Mesothelial cell of epicardium (in vitro differentiated cells): ENCODE data around the gene LDLRAD4. TPM values are rescaled to one million over a fixed set of nuclear protein-coding genes. Genes with fewer than 3 reads are reported as not detected.

Experiments used
- DNase-seq, 2 experiments: peaks; one replicate each; pipeline ENCODE4 v3.0.0; 2021; ENCODE audit warnings: low spot score in 2 of 2; ENCODE audit not compliant: unreplicated experiment in 2 of 2
- H3K27ac Mint-ChIP-seq: 2 replicates; pipeline ENCODE4 v1.8.0; 2021; ENCODE audit warnings: mixed read lengths
- H3K27me3 Mint-ChIP-seq: 2 replicates; pipeline ENCODE4 v1.8.0; 2021; ENCODE audit warnings: low read depth, mixed read lengths
- H3K36me3 Mint-ChIP-seq: 2 replicates; pipeline ENCODE4 v1.8.0; 2021; ENCODE audit warnings: mixed read lengths
- H3K4me1 Mint-ChIP-seq: 2 replicates; pipeline ENCODE4 v1.8.0; 2021; ENCODE audit warnings: mixed read lengths
- H3K4me3 Mint-ChIP-seq: 2 replicates; pipeline ENCODE4 v1.8.0; 2021; ENCODE audit warnings: mild to moderate bottlenecking, moderate library complexity, mixed read lengths
- H3K9me3 Mint-ChIP-seq: 2 replicates; pipeline ENCODE4 v1.8.0; 2021; ENCODE audit warnings: mixed read lengths
- CTCF ChIP-seq: fragments of 200-600 bp; sonication (generic); IDR thresholded peaks from one replicate; pipeline ENCODE4 v1.5.0; 2021; ENCODE audit warnings: antibody characterized with exemption; ENCODE audit not compliant: unreplicated experiment
- total RNA-seq: library from RNA; stranded (reverse); gene quantifications from 3 replicates; pipeline ENCODE4 v1.2.1, GENCODE V29; 2021

LDLRAD4 gene
- total RNA-seq, 1 donor from 2014 or later = 29.7 TPM

GRCh38 chr18:13576598-13576997 lies 358.0 kb downstream of the LDLRAD4 start:
- Mint-ChIP-seq H3K4me3 (no peak overlapping the region), H3K36me3 (no peaks in the 10 kb centered on the region), H3K4me1 (peaks cover 3% of the 10 kb centered on the region), H3K27me3 (peaks cover 5% of the 10 kb centered on the region), H3K27ac (no peak overlapping the region), H3K9me3 (peaks cover 9% of the 10 kb centered on the region)
- no peak for TF ChIP-seq CTCF
- no peak for DNase-seq

DNA sequence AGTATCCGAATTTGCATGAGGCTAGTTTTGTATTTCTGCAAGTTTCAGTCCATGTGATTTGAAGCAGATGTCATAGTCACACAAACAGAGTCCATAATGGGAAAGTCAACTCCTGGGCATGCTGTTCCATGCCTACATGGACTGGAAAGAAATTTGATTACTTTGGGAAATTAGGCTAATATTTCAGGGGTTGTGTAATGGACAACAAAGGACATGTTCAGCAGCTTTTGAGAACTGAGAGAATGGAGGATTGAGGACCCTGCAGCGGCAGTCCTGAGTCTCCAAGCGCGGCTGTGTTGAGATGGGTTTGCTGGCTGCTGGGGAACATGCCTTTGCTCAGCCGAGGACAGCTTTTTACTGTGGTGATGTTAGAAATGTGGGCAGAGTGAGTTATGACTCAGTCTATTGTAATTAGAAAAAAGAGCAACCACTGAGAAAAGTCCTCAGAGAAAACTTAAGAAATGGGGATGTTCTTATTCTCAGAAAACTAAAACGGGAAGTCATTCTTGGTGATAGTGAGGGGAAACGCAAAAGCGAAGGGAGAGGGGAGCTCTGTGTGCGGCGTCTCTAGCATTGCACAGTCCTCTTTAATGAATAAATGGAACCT lies 358.6 kb downstream of the LDLRAD4 start:
- no peak overlapping the region for H3K27ac Mint-ChIP-seq
- peaks cover 3% of the 10 kb centered on the region for H3K4me1 Mint-ChIP-seq
- no peak for DNase-seq
- peaks cover 9% of the 10 kb centered on the region for H3K9me3 Mint-ChIP-seq
- peaks cover 5% of the 10 kb centered on the region for H3K27me3 Mint-ChIP-seq
- no peak for TF ChIP-seq CTCF
- no peaks in the 10 kb centered on the region for H3K36me3 Mint-ChIP-seq
- H3K4me3 Mint-ChIP-seq = no peak overlapping the region

DNA sequence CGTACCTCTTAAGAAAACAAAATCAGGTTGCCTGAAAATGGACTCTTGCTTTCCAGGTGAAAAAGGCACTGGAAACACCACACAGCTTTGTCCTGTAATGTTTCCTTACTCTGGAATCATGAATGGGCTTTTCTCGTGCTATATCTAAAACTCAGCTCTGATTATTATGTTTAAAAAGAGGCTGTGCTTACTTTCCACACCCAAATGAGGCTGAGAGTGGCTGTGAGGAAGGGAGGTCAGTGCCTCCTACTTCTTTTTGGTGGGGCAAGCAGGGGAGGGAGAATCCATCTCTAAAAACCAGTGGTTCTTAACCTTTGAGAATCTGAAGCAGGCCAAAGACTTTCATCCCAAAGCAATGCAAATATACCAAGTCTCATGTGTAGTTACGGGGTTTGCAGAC lies 359.2 kb downstream of the LDLRAD4 start:
- H3K27ac Mint-ChIP-seq = no peak overlapping the region
- TF ChIP-seq CTCF = no peak
- no peaks in the 10 kb centered on the region for H3K36me3 Mint-ChIP-seq
- H3K27me3 Mint-ChIP-seq = peaks cover 5% of the 10 kb centered on the region
- no peak for DNase-seq
- H3K9me3 Mint-ChIP-seq = peaks cover 9% of the 10 kb centered on the region
- H3K4me1 Mint-ChIP-seq = peaks cover 3% of the 10 kb centered on the region
- no peak overlapping the region for H3K4me3 Mint-ChIP-seq

DNA sequence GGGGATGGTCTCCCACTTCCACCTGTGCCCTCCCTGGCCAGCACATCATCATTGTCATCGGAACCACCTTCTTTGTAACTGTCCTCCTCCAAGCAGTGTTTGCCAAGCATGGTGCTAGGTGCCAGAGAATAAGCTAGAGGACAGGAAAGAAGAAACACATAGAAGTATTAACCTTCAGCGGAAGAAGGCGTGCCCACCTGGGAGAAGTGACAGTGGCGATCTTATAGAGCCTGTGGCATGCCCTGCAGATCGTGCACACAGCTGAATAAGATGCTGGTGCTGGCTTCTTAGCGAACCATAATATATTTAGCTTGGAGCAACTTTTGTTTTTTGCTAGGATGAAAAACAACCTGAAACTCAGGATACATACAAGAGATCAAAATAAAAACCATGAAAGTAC lies 359.8 kb downstream of the LDLRAD4 start:
- no peak for DNase-seq
- H3K4me1 Mint-ChIP-seq = peaks cover 3% of the 10 kb centered on the region
- no peak for TF ChIP-seq CTCF

DNA sequence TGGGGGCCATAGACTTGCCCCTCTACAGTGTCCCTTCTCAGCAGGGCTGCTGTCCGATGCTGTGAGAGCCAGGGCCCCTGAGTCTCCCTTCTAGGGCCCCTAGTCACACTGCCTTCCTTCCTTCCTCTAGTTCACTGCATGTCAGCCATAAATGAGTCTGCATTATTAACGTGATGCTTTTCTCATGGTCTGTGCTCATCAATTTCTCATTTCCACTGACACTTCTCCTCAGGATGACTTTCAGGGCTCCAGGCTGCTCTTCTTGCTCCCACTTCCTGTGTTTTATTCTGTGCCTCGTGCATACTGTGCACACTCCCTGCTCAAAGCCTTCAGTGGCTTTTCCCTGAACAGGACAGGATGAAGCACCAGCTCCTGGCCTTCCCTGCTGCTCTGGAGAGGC lies 361.3 kb downstream of the LDLRAD4 start:
- Mint-ChIP-seq H3K36me3 (no peaks in the 10 kb centered on the region), H3K27ac (no peak overlapping the region), H3K9me3 (peaks cover 9% of the 10 kb centered on the region)

More for the DNA sequence above, 359.8 kb downstream of the LDLRAD4 start:
- H3K4me3 Mint-ChIP-seq = no peak overlapping the region
- H3K9me3 Mint-ChIP-seq = peaks cover 9% of the 10 kb centered on the region
- H3K36me3 Mint-ChIP-seq = no peaks in the 10 kb centered on the region
- no peak overlapping the region for H3K27ac Mint-ChIP-seq
- H3K27me3 Mint-ChIP-seq = peaks cover 5% of the 10 kb centered on the region

More for the DNA sequence above, 361.3 kb downstream of the LDLRAD4 start:
- peaks cover 5% of the 10 kb centered on the region for H3K27me3 Mint-ChIP-seq
- no peak for DNase-seq
- TF ChIP-seq CTCF = no peak
- peaks cover 5% of the 10 kb centered on the region for H3K4me1 Mint-ChIP-seq
- H3K4me3 Mint-ChIP-seq = no peak overlapping the region
